ENCODE measurements around the gene STARD10.

Gene STARD10

GRCh38 chr11:72744474-72744873 is 49.4 kb downstream of the STARD10 start:
- Histone ChIP-seq H3K36me3 (ENCODE audit: insufficient read depth, low read length) (no peaks in the 10 kb centered on the region), H3K4me3 (ENCODE audit: low read depth in 1 of 2, low read length in 2 of 2) (no peak overlapping the region), H3K9ac (ENCODE audit: low read length) (no peak overlapping the region), H3K9me3 (ENCODE audit: low read length) (no peaks in the 10 kb centered on the region), H3K27ac (ENCODE audit: low read depth, low read length) (no peak overlapping the region), H3K27me3 (ENCODE audit: control insufficient read depth in 1 of 2, insufficient read depth in 2 of 2, low read length in 2 of 2) (no peaks in the 10 kb centered on the region), H3K4me1 (ENCODE audit: insufficient read depth, low read length) (peaks cover 49% of the 10 kb centered on the region)

- Histone ChIP-seq H3K4me3 (ENCODE audit: low read depth in 1 of 2, low read length in 2 of 2) (no peak overlapping the region), H3K27me3 (ENCODE audit: control insufficient read depth in 1 of 2, insufficient read depth in 2 of 2, low read length in 2 of 2) (no peaks in the 10 kb centered on the region), H3K36me3 (ENCODE audit: insufficient read depth, low read length) (no peaks in the 10 kb centered on the region), H3K9me3 (ENCODE audit: low read length) (no peaks in the 10 kb centered on the region), H3K9ac (ENCODE audit: low read length) (no peak overlapping the region), H3K27ac (ENCODE audit: low read depth, low read length) (no peak overlapping the region), H3K4me1 (ENCODE audit: insufficient read depth, low read length) (peaks cover 57% of the 10 kb centered on the region)
Observed at GRCh38 chr11:72743321-72744221, 50.3 kb downstream of the STARD10 start.

GRCh38 chr11:72742513-72743320 is 51.1 kb downstream of the STARD10 start:
- H3K4me3 ChIP-seq (ENCODE audit: low read depth in 1 of 2, low read length in 2 of 2): no peak overlapping the region
- H3K27ac ChIP-seq (ENCODE audit: low read depth, low read length): no peak overlapping the region
- H3K4me1 ChIP-seq (ENCODE audit: insufficient read depth, low read length): peaks cover 59% of the 10 kb centered on the region
- no peak overlapping the region for H3K9ac ChIP-seq (ENCODE audit: low read length)
- H3K9me3 ChIP-seq (ENCODE audit: low read length): no peaks in the 10 kb centered on the region
- H3K27me3 ChIP-seq (ENCODE audit: control insufficient read depth in 1 of 2, insufficient read depth in 2 of 2, low read length in 2 of 2): no peaks in the 10 kb centered on the region
- no peaks in the 10 kb centered on the region for H3K36me3 ChIP-seq (ENCODE audit: insufficient read depth, low read length)

DNA sequence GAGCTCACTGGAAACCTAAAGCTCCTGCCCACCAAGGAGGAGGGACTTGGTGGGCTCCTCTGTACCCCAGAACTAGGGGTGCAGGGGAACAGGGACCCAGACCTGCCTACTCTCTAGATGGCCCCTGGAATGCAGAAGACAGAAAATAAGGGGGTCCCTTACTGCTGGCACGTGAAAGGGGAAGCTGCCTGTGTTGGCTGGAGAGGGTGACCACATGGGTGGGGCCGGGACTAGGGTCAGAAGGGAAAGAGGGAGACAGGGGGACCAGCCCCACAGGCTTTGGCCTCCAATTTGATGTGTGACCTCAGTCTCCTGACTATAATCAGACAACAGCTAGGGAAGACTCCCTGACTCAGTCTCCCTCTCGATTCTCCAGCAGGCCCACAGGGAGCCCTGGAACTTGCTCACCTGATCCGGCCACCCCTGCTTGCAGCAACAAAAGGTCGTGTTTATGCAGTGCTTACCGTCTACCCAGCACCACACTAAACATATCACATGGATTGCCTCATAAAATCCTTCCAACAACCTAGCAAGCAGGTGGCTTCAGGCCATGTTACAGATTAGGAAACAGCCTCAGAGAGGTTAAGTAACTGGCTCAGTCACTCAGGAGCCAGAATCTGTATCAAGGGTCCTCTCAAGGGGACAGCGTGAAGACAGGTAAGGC is 51.9 kb downstream of the STARD10 start:
- Histone ChIP-seq H3K4me3 (ENCODE audit: low read depth in 1 of 2, low read length in 2 of 2) (no peak overlapping the region), H3K9ac (ENCODE audit: low read length) (no peak overlapping the region), H3K9me3 (ENCODE audit: low read length) (no peaks in the 10 kb centered on the region), H3K27me3 (ENCODE audit: control insufficient read depth in 1 of 2, insufficient read depth in 2 of 2, low read length in 2 of 2) (no peaks in the 10 kb centered on the region), H3K27ac (ENCODE audit: low read depth, low read length) (peak overlapping the region; percentile 38), H3K4me1 (ENCODE audit: insufficient read depth, low read length) (peaks cover 63% of the 10 kb centered on the region), H3K36me3 (ENCODE audit: insufficient read depth, low read length) (no peaks in the 10 kb centered on the region)

DNA sequence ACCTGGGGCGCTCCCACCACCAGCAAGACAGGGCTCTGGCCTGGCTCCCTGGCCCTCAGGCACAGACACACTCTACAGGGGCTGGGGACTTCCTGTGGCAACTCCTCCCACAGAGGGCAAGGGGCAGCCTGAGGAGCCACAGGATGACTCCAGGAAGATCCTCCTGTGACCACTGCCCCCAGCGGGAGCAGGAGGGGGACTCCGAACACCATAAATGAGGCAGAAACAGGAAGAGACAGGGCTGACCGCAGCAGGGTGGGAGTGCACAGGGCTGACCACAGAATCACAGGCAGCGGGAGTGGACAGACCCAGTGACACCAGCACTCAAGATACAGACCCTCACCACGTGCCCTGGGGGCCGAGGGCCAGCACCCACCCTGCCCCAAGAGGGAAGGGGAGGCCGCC is 52.4 kb downstream of the STARD10 start:
- no peak overlapping the region for H3K4me3 ChIP-seq (ENCODE audit: low read depth in 1 of 2, low read length in 2 of 2)
- H3K27ac ChIP-seq (ENCODE audit: low read depth, low read length): no peak overlapping the region
- peaks cover 66% of the 10 kb centered on the region for H3K4me1 ChIP-seq (ENCODE audit: insufficient read depth, low read length)
- H3K36me3 ChIP-seq (ENCODE audit: insufficient read depth, low read length): no peaks in the 10 kb centered on the region
- no peaks in the 10 kb centered on the region for H3K27me3 ChIP-seq (ENCODE audit: control insufficient read depth in 1 of 2, insufficient read depth in 2 of 2, low read length in 2 of 2)
- H3K9me3 ChIP-seq (ENCODE audit: low read length): no peaks in the 10 kb centered on the region
- H3K9ac ChIP-seq (ENCODE audit: low read length): no peak overlapping the region

GRCh38 chr11:72740562-72741428 is 53.1 kb downstream of the STARD10 start:
- Histone ChIP-seq H3K4me1 (ENCODE audit: insufficient read depth, low read length) (peaks cover 72% of the 10 kb centered on the region), H3K9ac (ENCODE audit: low read length) (no peak overlapping the region), H3K4me3 (ENCODE audit: low read depth in 1 of 2, low read length in 2 of 2) (no peak overlapping the region), H3K9me3 (ENCODE audit: low read length) (no peaks in the 10 kb centered on the region), H3K27me3 (ENCODE audit: control insufficient read depth in 1 of 2, insufficient read depth in 2 of 2, low read length in 2 of 2) (no peaks in the 10 kb centered on the region), H3K27ac (ENCODE audit: low read depth, low read length) (no peak overlapping the region), H3K36me3 (ENCODE audit: insufficient read depth, low read length) (no peaks in the 10 kb centered on the region)

DNA sequence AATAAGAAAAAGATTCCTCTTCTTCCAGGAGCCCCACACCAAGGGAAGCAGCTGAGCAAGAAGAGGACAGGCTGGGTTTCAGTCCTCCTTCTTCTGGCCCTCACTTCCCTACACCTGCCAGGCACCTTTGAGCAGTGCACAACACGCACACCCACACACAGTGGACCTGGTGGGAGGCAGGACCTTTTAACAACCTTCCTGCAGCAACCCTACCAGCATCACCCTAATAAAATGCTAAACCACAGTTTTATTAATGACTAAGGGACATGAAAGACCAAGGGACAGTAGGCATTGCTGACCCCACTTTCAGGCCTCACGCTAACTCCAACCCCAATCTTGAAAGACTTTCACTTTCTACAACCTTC is 53.8 kb downstream of the STARD10 start:
- no peak overlapping the region for H3K27ac ChIP-seq (ENCODE audit: low read depth, low read length)
- H3K4me1 ChIP-seq (ENCODE audit: insufficient read depth, low read length): peaks cover 79% of the 10 kb centered on the region
- H3K36me3 ChIP-seq (ENCODE audit: insufficient read depth, low read length): no peaks in the 10 kb centered on the region
- no peak overlapping the region for H3K9ac ChIP-seq (ENCODE audit: low read length)
- H3K9me3 ChIP-seq (ENCODE audit: low read length): no peaks in the 10 kb centered on the region
- no peaks in the 10 kb centered on the region for H3K27me3 ChIP-seq (ENCODE audit: control insufficient read depth in 1 of 2, insufficient read depth in 2 of 2, low read length in 2 of 2)
- no peak overlapping the region for H3K4me3 ChIP-seq (ENCODE audit: low read depth in 1 of 2, low read length in 2 of 2)

- peak overlapping the region; percentile 13 for H3K27ac ChIP-seq (ENCODE audit: low read depth, low read length)
- no peak overlapping the region for H3K4me3 ChIP-seq (ENCODE audit: low read depth in 1 of 2, low read length in 2 of 2)
- no peaks in the 10 kb centered on the region for H3K9me3 ChIP-seq (ENCODE audit: low read length)
- H3K36me3 ChIP-seq (ENCODE audit: insufficient read depth, low read length): no peaks in the 10 kb centered on the region
- H3K4me1 ChIP-seq (ENCODE audit: insufficient read depth, low read length): peaks cover 77% of the 10 kb centered on the region
- H3K27me3 ChIP-seq (ENCODE audit: control insufficient read depth in 1 of 2, insufficient read depth in 2 of 2, low read length in 2 of 2): no peaks in the 10 kb centered on the region
- no peak overlapping the region for H3K9ac ChIP-seq (ENCODE audit: low read length)
Observed at GRCh38 chr11:72739240-72740059, 54.4 kb downstream of the STARD10 start.

DNA sequence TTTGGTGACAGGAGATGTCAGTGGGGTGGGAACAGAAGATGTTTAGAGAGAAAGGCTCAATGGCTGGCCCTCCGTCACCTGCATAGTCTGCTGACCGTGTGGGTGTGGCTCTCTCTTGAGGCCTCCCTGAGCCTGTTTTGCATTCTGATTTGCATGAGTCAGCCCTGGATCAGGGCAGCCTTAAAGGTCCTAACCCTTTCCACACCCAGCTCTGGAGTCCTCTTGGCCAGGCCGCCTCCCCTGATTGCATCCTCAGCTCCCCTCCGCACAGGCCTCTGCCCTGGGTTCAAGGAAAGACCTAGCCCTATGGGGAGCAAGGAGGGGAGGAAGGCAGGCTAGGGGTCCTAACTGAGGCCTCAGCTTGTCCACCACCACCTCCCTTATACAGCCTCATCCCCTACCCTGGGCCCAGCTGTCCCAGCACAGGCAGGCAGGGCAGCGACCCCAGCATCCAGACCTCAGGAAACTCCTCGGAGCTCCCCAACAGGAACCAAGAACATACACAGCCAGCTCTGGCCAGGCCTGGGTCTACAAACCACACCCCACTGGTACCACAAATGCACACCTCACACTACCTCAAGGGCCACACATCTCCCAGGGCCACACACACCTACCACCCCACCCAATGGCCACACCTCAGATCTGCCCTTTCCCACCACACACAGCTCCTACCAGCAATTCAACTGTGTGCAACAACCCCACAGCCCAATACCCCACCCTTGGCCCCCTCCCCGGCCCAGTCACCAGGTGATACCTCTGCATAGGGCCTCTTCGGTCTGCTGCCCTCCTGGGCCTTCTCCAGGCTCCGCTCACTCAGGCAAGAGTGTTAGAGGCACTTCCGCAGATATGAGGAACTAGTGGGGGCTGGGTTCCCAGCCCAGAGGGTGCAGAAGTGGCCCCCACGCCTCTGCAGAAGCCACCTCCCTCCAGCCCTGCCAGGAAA is 55.4 kb downstream of the STARD10 start:
- peak overlapping the region in 1 of 2 donors; percentile 18 for H3K4me3 ChIP-seq (ENCODE audit: low read depth in 1 of 2, low read length in 2 of 2)
- peaks cover 69% of the 10 kb centered on the region for H3K4me1 ChIP-seq (ENCODE audit: insufficient read depth, low read length)
- H3K27ac ChIP-seq (ENCODE audit: low read depth, low read length): peak overlapping the region; percentile 37
- H3K27me3 ChIP-seq (ENCODE audit: control insufficient read depth in 1 of 2, insufficient read depth in 2 of 2, low read length in 2 of 2): no peaks in the 10 kb centered on the region
- no peak overlapping the region for H3K9ac ChIP-seq (ENCODE audit: low read length)
- H3K36me3 ChIP-seq (ENCODE audit: insufficient read depth, low read length): no peaks in the 10 kb centered on the region
- no peaks in the 10 kb centered on the region for H3K9me3 ChIP-seq (ENCODE audit: low read length)
